GM12878 (cell line): Measurements from ENCODE around the gene FAM118A. TPM values are rescaled to one million over a fixed set of nuclear protein-coding genes. Genes with fewer than 3 reads are reported as not detected.
"Not testable (repeated sequence)": the region's sequence is repeated elsewhere in the genome, so short reads cannot be mapped to it uniquely, and the experiment has no call there.

ENCODE experiments used
- ATAC-seq: fragments of 200-7000 bp; cut with Tn5 transposase; 3 replicates; pipeline ENCODE4 v1.9.1; 2020; ENCODE audit warnings: mild to moderate bottlenecking, moderate library complexity
- BruUV-seq: library from RNA; stranded (reverse); fragments of 400-500 nt; replicated peaks from 2 replicates; lab custom pipeline; 2021; lab: Mats Ljungman, UMichigan
- CTCF ChIA-PET: fragments of 300-600 bp; sonication (Branson Sonifier 250); formaldehyde crosslinking; extraction: SDS; loops from one replicate; lab custom pipeline; 2021; ENCODE audit warnings: inconsistent platforms; lab: Yijun Ruan, JAX
- POLR2A ChIA-PET: fragments of 350-600 bp; formaldehyde crosslinking; extraction: SDS; loops from one replicate; lab custom pipeline; 2021; ENCODE audit warnings: inconsistent platforms; lab: Charles Lee
- RAD21 ChIA-PET: fragments of 300-600 bp; sonication (Branson Sonifier 250); formaldehyde crosslinking; loops from one replicate; lab custom pipeline; 2023; ENCODE audit warnings: antibody characterized with exemption; ENCODE audit not compliant: unreplicated experiment; lab: Charles Lee
- SMC1A ChIA-PET: fragments of 300-600 bp; sonication (Branson Sonifier 250); formaldehyde crosslinking; loops from one replicate; lab custom pipeline; 2023; ENCODE audit not compliant: unreplicated experiment, uncharacterized antibody; lab: Charles Lee
- DNase-seq: peaks from one replicate; pipeline ENCODE4 v3.0.0-alpha.2; 2011; ENCODE audit warnings: low read depth, low spot score
- FAIRE-seq: peaks from 3 replicates; lab custom pipeline; 2011; peaks lifted over from hg19 to GRCh38; lab: Jason Lieb, UNC
- H2AFZ ChIP-seq: 2 replicates; pipeline ENCODE4 v1.6.0; 2011; ENCODE audit warnings: low read depth, low read length, control low read depth; ENCODE audit not compliant: control insufficient read depth
- H3K27ac ChIP-seq: 2 replicates; pipeline ENCODE4 v1.5.1; 2011; ENCODE audit warnings: control low read depth; ENCODE audit not compliant: control insufficient read depth, insufficient read depth
- H3K27me3 ChIP-seq, 2 experiments: replicated peaks in 1 of 2; 2 replicates each; pipeline versions ENCODE4 v1.6.0 to v1.6.1; 2011; ENCODE audit warnings: low read length in 1 of 2; ENCODE audit not compliant: control insufficient read depth in 2 of 2, insufficient read depth in 2 of 2
- H3K36me3 ChIP-seq, 2 experiments: 2 replicates each; pipeline ENCODE4 v1.5.1; 2011; ENCODE audit warnings: low read length in 1 of 2; ENCODE audit not compliant: control insufficient read depth in 2 of 2, insufficient read depth in 2 of 2
- H3K4me1 ChIP-seq: 2 replicates; pipeline ENCODE4 v1.6.1; 2011; ENCODE audit warnings: mild to moderate bottlenecking, low read length, moderate library complexity, mixed read lengths; ENCODE audit not compliant: control insufficient read depth, insufficient read depth
- H3K4me2 ChIP-seq: 2 replicates; pipeline ENCODE4 v1.6.0; 2011; ENCODE audit warnings: control low read depth; ENCODE audit not compliant: control insufficient read depth, insufficient read depth
- H3K4me3 ChIP-seq: fragments of 200-600 bp; sonication (generic); 2 replicates; pipeline ENCODE4 v1.5.1; 2016
- H3K79me2 ChIP-seq: 2 replicates; pipeline ENCODE4 v1.6.0; 2011; ENCODE audit warnings: low read length; ENCODE audit not compliant: control insufficient read depth, insufficient read depth
- H3K9ac ChIP-seq: 2 replicates; pipeline ENCODE4 v1.8.0; 2011; ENCODE audit warnings: low read length, control low read depth, mixed read lengths; ENCODE audit not compliant: control insufficient read depth, insufficient read depth
- H3K9me3 ChIP-seq: replicated peaks from 3 replicates; pipeline ENCODE4 v1.5.1; 2011; ENCODE audit warnings: mild to moderate bottlenecking, low read length; ENCODE audit not compliant: control insufficient read depth, insufficient read depth
- H4K20me1 ChIP-seq: 2 replicates; pipeline ENCODE4 v1.6.0; 2011; ENCODE audit not compliant: control insufficient read depth, insufficient read depth
- CBX3 ChIP-seq: fragments of 200-600 bp; sonication (generic); IDR thresholded peaks from 2 replicates; pipeline ENCODE4 v1.6.1; 2016; ENCODE audit warnings: low read depth, borderline replicate concordance
- EGR1 ChIP-seq, 2 experiments: IDR thresholded peaks; 1 replicate in 1 of 2; 2 replicates in 1 of 2; pipeline ENCODE4 v1.6.1; 2011 to 2012; ENCODE audit warnings: low read depth in 2 of 2, low read length in 2 of 2, borderline replicate concordance in 1 of 2, mild to moderate bottlenecking in 1 of 2, moderate library complexity in 1 of 2
- HCFC1 ChIP-seq: fragments of 150-350 bp; IDR thresholded peaks from 2 replicates; pipeline ENCODE4 v1.6.1; 2014; ENCODE audit warnings: low read length
- HDAC6 ChIP-seq: fragments of 200-600 bp; sonication (generic); IDR thresholded peaks from one replicate; pipeline ENCODE4 v1.8.0; 2017; ENCODE audit warnings: antibody characterized with exemption; ENCODE audit not compliant: unreplicated experiment
- IKZF2 ChIP-seq, 2 experiments: fragments of 450-650 bp; IDR thresholded peaks; 2 replicates each; pipeline ENCODE4 v1.6.1; 2017; ENCODE audit warnings: mild to moderate bottlenecking in 2 of 2, moderate library complexity in 2 of 2
- MEF2A ChIP-seq: IDR thresholded peaks from 2 replicates; pipeline ENCODE4 v1.6.1; 2011; ENCODE audit warnings: low read depth, mild to moderate bottlenecking, low read length, moderate library complexity; ENCODE audit not compliant: insufficient read depth
- NFYB ChIP-seq: IDR thresholded peaks from 2 replicates; pipeline ENCODE4 v1.6.1; 2011; ENCODE audit warnings: low read depth, mild to moderate bottlenecking, low read length, improper control_type of control experiment, moderate library complexity; ENCODE audit not compliant: insufficient read depth
- PML ChIP-seq: IDR thresholded peaks from 2 replicates; pipeline ENCODE4 v1.6.1; 2012; ENCODE audit warnings: low read length, inconsistent platforms
- POLR2AphosphoS2 ChIP-seq: IDR thresholded peaks from 2 replicates; pipeline ENCODE4 v1.6.1; 2011; ENCODE audit warnings: low read depth, mild to moderate bottlenecking, low read length, improper control_type of control experiment, moderate library complexity
- POU2F2 ChIP-seq: IDR thresholded peaks from 3 replicates; pipeline ENCODE4 v1.6.1; 2011; ENCODE audit warnings: low read depth, mild to moderate bottlenecking, low read length, borderline replicate concordance
- RAD21 ChIP-seq: IDR thresholded peaks from 2 replicates; pipeline ENCODE4 v1.6.1; 2011; ENCODE audit warnings: mild to moderate bottlenecking, low read depth, low read length, moderate library complexity; ENCODE audit not compliant: insufficient read depth
- RBBP5 ChIP-seq: fragments of 200-600 bp; sonication (generic); conservative IDR thresholded peaks from 2 replicates; pipeline ENCODE4 v1.6.1; 2016
- RUNX3 ChIP-seq: IDR thresholded peaks from 2 replicates; pipeline ENCODE4 v1.6.1; 2012; ENCODE audit warnings: low read length, inconsistent platforms
- SMAD1 ChIP-seq: fragments of 450-650 bp; IDR thresholded peaks from 2 replicates; pipeline ENCODE4 v1.6.1; 2018; ENCODE audit warnings: mild to moderate bottlenecking, low read depth; ENCODE audit not compliant: partially characterized antibody
- STAT3 ChIP-seq: IDR thresholded peaks from 2 replicates; pipeline ENCODE4 v1.6.1; 2011; ENCODE audit warnings: low read depth, low read length, improper control_type of control experiment
- TAF1 ChIP-seq: IDR thresholded peaks from 2 replicates; pipeline ENCODE4 v1.6.1; 2011; ENCODE audit warnings: mild to moderate bottlenecking, low read depth, low read length, borderline replicate concordance
- YY1 ChIP-seq: IDR thresholded peaks from 2 replicates; pipeline ENCODE4 v1.6.1; 2011; ENCODE audit warnings: low read depth, mild to moderate bottlenecking, low read length
- ZNF24 ChIP-seq: fragments of 450-650 bp; IDR thresholded peaks from 2 replicates; pipeline ENCODE4 v1.6.1; 2017; ENCODE audit warnings: antibody characterized with exemption, mild to moderate bottlenecking
- WGBS: methylation state at CpG from one replicate; pipeline ENCODE4 v1.1.6; 2016; ENCODE audit warnings: low lambda C conversion rate; ENCODE audit not compliant: insufficient replicate concordance, insufficient coverage; ENCODE audit errors: missing lambda C conversion rate; 5-methylcytosine and 5-hydroxymethylcytosine counted together
- in situ Hi-C: fragments of 300-500 bp; cut with MboI; formaldehyde crosslinking; loops from 9 replicates; pipeline ENCODE4 v1.14.3; 2018; ENCODE audit warnings: mixed read lengths
- intact Hi-C: fragments of 100-400 bp; cut with micrococcal nuclease; formaldehyde crosslinking; loops from one replicate; pipeline ENCODE4 v1.14.2; 2022; ENCODE audit not compliant: unreplicated experiment
- polyA plus RNA-seq, 11 experiments: library from polyadenylated mRNA; depleted of rRNA in 4 of 11; unstranded in 6 of 11; stranded (reverse) in 5 of 11; fragments of >200 nt; fragmentation: Nextera tagmentation in 4 of 11; fragmentation: Illumina TruSeq in 1 of 11; extraction: Ambion mirVana in 4 of 11; extraction: Trizol in 1 of 11; gene quantifications; 1 replicate in 1 of 11; 2 replicates in 10 of 11; pipeline versions ENCODE4 v1.2.1 to v1.2.3, GENCODE V29; 2011 to 2016; ENCODE audit warnings: inconsistent platforms in 2 of 11, missing spikeins in 2 of 11, low read depth in 1 of 11
- total RNA-seq, 4 experiments: library from RNA; depleted of rRNA in 3 of 4; stranded (reverse); fragments of >200 nt in 3 of 4; fragmentation: Illumina TruSeq in 1 of 4; extraction: Trizol in 1 of 4; gene quantifications; 2 replicates each; pipeline versions ENCODE4 v1.2.1 to v1.2.3, GENCODE V29; 2013 to 2021

FAM118A gene
- total and polyA plus RNA-seq, 10 of the 15 experiments (the other 5 are each of a cell fraction or from before 2014, with no cell fraction given), result 17.4 to 332 (median 56.6) TPM

DNA sequence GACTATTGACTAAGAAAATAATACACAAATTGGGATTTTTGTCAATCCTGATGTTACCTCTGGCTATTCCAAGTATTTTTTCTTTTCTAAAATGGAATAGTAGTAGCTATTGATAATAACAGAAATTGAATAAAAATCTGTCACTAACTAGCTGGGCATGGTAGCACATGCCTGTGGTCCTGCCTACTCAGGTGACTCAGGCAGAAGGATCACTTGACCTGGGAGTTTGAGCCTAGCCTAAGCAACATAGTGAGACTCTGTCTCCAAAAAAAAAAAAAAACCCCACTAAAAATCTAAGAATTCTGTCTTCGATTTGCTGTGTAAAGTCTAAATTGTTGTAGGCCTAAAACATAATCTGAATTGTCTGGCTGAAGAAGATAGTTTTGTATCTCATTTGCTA, 42.2 kb downstream of the FAM118A start:
- H3K9ac ChIP-seq, result no peak overlapping the region

DNA sequence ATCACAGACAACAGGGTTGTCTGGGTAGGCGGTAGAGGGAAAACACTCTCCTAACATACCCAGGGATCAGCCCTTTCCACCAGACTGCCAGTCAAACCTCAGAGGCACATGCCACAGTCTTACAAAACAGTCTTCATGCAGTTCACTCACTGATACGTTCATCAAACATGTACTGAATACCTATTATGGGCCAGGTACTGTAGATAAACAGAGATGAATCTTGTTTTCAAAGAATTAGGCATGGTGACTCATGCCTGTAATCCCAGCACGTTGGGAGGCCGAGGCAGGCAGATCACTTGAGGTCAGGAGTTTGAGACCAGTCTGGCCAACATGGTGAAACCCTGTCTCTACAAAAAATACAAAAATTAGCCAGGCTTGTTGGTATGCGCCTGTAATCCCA, 43.0 kb downstream of the FAM118A start:
- H3K27me3 ChIP-seq, ATAC-seq, H3K79me2 ChIP-seq, H3K27ac ChIP-seq, POLR2A ChIA-PET, H3K36me3 ChIP-seq, intact Hi-C loops, H3K4me2 ChIP-seq, in situ Hi-C loops, RAD21 ChIA-PET, H3K9ac ChIP-seq, CTCF ChIA-PET, H3K9me3 ChIP-seq, H3K4me3 ChIP-seq, H4K20me1 ChIP-seq, H2AFZ ChIP-seq, H3K4me1 ChIP-seq, BruUV-seq, DNase-seq, FAIRE-seq: not testable (repeated sequence)
- WGBS, result 51% methylated on average over 5 of the region's 5 CpGs
- SMC1A ChIA-PET, result interaction anchor here (1.1 kb wide), 1 partner anchor 21 kb away, joined by 3 read pairs; no protein-coding TSS in a partner anchor

More for the DNA sequence above, 42.2 kb downstream of the FAM118A start:
- Histone ChIP-seq H3K36me3 (no peaks in the 10 kb centered on the region), H2AFZ (no peak overlapping the region), H3K27me3 (no peaks in the 10 kb centered on the region), H3K9me3 (no peaks in the 10 kb centered on the region), H3K79me2 (no peaks in the 10 kb centered on the region), H4K20me1 (no peaks in the 10 kb centered on the region), H3K4me3 (no peak overlapping the region), H3K4me2 (no peak overlapping the region), H3K4me1 (no peaks in the 10 kb centered on the region), H3K27ac (no peak overlapping the region)
- intact Hi-C loops (no loop called here), in situ Hi-C loops (no loop called here)
- no TSS peak for BruUV-seq
- ChIA-PET RAD21 (no interaction called here), POLR2A (no interaction called here), CTCF (no interaction called here), SMC1A (interaction anchor here (1.1 kb wide), 1 partner anchor 22 kb away, joined by 3 read pairs; no protein-coding TSS in a partner anchor)
- WGBS, result 65% methylated on average over 1 of the region's 1 CpG
- FAIRE-seq, result no peak
- TF ChIP-seq EGR1 (IDR thresholded peaks at IDR 0.05; ENCODE audit: borderline replicate concordance in 1 of 2, low read depth in 2 of 2, low read length in 2 of 2) (no peak), IKZF2 (IDR thresholded peaks at IDR 0.05) (no peak), POLR2AphosphoS2 (no peak), SMAD1 (no peak), PML (no peak), MEF2A (no peak), ZNF24 (no peak), CBX3 (no peak), POU2F2 (no peak), STAT3 (no peak), HDAC6 (no peak), NFYB (no peak), HCFC1 (no peak), RUNX3 (no peak), TAF1 (no peak), RAD21 (no peak), YY1 (no peak), RBBP5 (no peak)
- no peak for ATAC-seq
- DNase-seq, result no peak
